Stimulated activated naive CD4-positive, alpha-beta T cell treated with Interleukin-2 at 50 U/mL for 16 hours (primary cell): ENCODE data around the gene XRRA1.

ENCODE experiments used
- DNase-seq: peaks from one replicate; lab custom pipeline; 2025; lab: John Stamatoyannopoulos, UW

The XRRA1 gene

GRCh38 chr11:74951226-74951625 lies 2.3 kb upstream of the XRRA1 start:
- DNase-seq: no peak

- DNase-seq: no peak
Observed at GRCh38 chr11:74950374-74950969, 1.6 kb upstream of the XRRA1 start.

- DNase-seq: no peak
Observed at GRCh38 chr11:74949753-74950137, 854 bp upstream of the XRRA1 start.

- DNase-seq: no peak
Observed at GRCh38 chr11:74948546-74948897, 369 bp downstream of the XRRA1 start.

GRCh38 chr11:74942073-74942759 lies 6.7 kb downstream of the XRRA1 start:
- DNase-seq: no peak

- DNase-seq: no peak
Observed at GRCh38 chr11:74941492-74941891, 7.4 kb downstream of the XRRA1 start.

GRCh38 chr11:74937696-74938475 lies 11.0 kb downstream of the XRRA1 start:
- no peak for DNase-seq

- no peak for DNase-seq
Observed at GRCh38 chr11:74936976-74937375, 11.9 kb downstream of the XRRA1 start.

- no peak for DNase-seq
Observed at GRCh38 chr11:74936087-74936486, 12.8 kb downstream of the XRRA1 start.

GRCh38 chr11:74935285-74935684 lies 13.6 kb downstream of the XRRA1 start:
- DNase-seq: no peak

GRCh38 chr11:74933765-74934164 lies 15.1 kb downstream of the XRRA1 start:
- DNase-seq: no peak

GRCh38 chr11:74932797-74933196 lies 16.1 kb downstream of the XRRA1 start:
- no peak for DNase-seq

- no peak for DNase-seq
Observed at GRCh38 chr11:74932169-74932568, 16.7 kb downstream of the XRRA1 start.

GRCh38 chr11:74929431-74930363 lies 19.2 kb downstream of the XRRA1 start:
- DNase-seq: peak; percentile 47

GRCh38 chr11:74927496-74927895 lies 21.4 kb downstream of the XRRA1 start:
- DNase-seq: no peak

GRCh38 chr11:74926304-74927030 lies 22.4 kb downstream of the XRRA1 start:
- no peak for DNase-seq

- no peak for DNase-seq
Observed at GRCh38 chr11:74925281-74925680, 23.6 kb downstream of the XRRA1 start.

GRCh38 chr11:74923125-74923524 lies 25.8 kb downstream of the XRRA1 start:
- DNase-seq: no peak

GRCh38 chr11:74909812-74910211 lies 39.1 kb downstream of the XRRA1 start:
- no peak for DNase-seq

GRCh38 chr11:74909385-74909784 lies 39.5 kb downstream of the XRRA1 start:
- no peak for DNase-seq

GRCh38 chr11:74905326-74905725 lies 43.6 kb downstream of the XRRA1 start:
- DNase-seq: no peak

- no peak for DNase-seq
Observed at GRCh38 chr11:74902342-74902741, 46.5 kb downstream of the XRRA1 start.
